ENCODE results near the gene SOWAHA. TPM values are rescaled to one million over a fixed set of nuclear protein-coding genes. Genes with fewer than 3 reads are reported as not detected.

Gene SOWAHA
- total and polyA plus RNA-seq, 10 of the 15 experiments (the other 5 are each of a cell fraction or from before 2014, with no cell fraction given) = 0.02 to 0.37 (median 0.05) TPM; not detected in 4

DNA sequence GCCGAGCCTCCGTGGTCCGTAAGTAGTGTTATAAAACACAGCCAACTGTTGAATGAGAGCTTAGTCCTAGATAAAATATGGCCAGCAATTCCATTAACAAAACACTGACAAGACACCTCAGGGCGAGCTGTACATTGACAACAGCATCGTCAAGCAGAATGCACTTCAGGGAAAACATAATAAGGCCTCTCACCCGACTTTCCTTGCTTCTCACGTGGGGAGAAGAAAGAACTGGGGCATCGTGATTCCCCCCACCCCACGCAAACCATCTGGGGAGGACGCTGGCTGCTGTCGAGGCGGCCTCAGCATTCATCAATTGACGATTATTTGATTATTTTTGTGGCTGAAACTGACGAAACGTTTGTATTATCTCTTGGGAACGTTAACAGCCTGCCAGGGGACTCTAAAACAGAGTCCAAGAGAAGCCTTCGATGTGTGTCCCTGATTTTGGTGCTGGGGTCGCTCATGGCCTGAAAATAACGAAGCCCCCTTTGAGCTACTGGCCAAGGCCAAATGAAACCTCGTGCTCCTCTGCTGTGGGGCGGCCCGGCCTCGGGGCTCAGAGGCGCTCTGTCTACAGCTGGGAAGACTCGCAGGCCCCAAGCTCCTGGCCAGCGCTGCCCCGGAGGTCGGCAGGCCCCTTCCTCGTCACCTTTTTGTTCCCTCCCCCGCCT is 52.7 kb downstream of the SOWAHA start:
- H3K4me2 ChIP-seq (ENCODE audit: control insufficient read depth, insufficient read depth) = peak overlapping the region; percentile 78
- H3K36me3 ChIP-seq (ENCODE audit: control insufficient read depth in 2 of 2, insufficient read depth in 2 of 2, low read length in 1 of 2) = peaks cover 1 to 12% of the 10 kb centered on the region in 2 experiments; a peak in 2 of 4 replicates
- peak overlapping the region; percentile 82 for H2AFZ ChIP-seq (ENCODE audit: control insufficient read depth, low read depth, low read length)
- intact Hi-C loops (cut with micrococcal nuclease; ENCODE audit: unreplicated experiment) (loop anchor here (2.0 to 5.0 kb wide), 2 partner anchors 35 to 204 kb away; partner anchors contain the start of gene SHROOM1), in situ Hi-C loops (cut with MboI) (no loop called here)
- H4K20me1 ChIP-seq (ENCODE audit: control insufficient read depth, insufficient read depth) = no peaks in the 10 kb centered on the region
- CTCF ChIA-PET = interaction anchor here (0.7 to 7.2 kb wide), 11 partner anchors 18 to 686 kb away, joined by 3 to 46 read pairs (median 3); partner anchors contain the start of gene SHROOM1
- peaks cover 3% of the 10 kb centered on the region for H3K4me1 ChIP-seq (ENCODE audit: control insufficient read depth, insufficient read depth, low read length)
- H3K9me3 ChIP-seq (replicated peaks; ENCODE audit: control insufficient read depth, insufficient read depth, low read length) = no peaks in the 10 kb centered on the region
- peak; percentile 60 for ATAC-seq
- peak overlapping the region; percentile 92 for H3K9ac ChIP-seq (ENCODE audit: control insufficient read depth, insufficient read depth, low read length)
- TSS peak; percentile 93 for BruUV-seq (replicated peaks)
- no peak for FAIRE-seq
- peak overlapping the region; percentile 78 for H3K27ac ChIP-seq (ENCODE audit: control insufficient read depth, insufficient read depth)
- SMC1A ChIA-PET (ENCODE audit: uncharacterized antibody, unreplicated experiment) = interaction anchor here (0.5 to 2.1 kb wide), 13 partner anchors 17 to 450 kb away, joined by 3 to 7 read pairs (median 4); partner anchors contain the start of gene SHROOM1
- H3K4me3 ChIP-seq = peak overlapping the region; percentile 85
- POLR2A ChIA-PET = interaction anchor here (0.6 to 0.9 kb wide), 2 partner anchors 35 to 128 kb away, joined by 3 read pairs; partner anchors contain the start of gene SHROOM1
- DNase-seq (ENCODE audit: low read depth, low spot score) = no peak
- no peaks in the 10 kb centered on the region for H3K27me3 ChIP-seq (replicated peaks in 1 of 2; ENCODE audit: control insufficient read depth in 2 of 2, insufficient read depth in 2 of 2, low read length in 1 of 2)
- RAD21 ChIA-PET (ENCODE audit: unreplicated experiment) = interaction anchor here (0.6 to 1.5 kb wide), 7 partner anchors 17 to 479 kb away, joined by 3 to 6 read pairs (median 3); no protein-coding TSS in a partner anchor
- 44% methylated on average over 30 of the region's 30 CpGs for WGBS (ENCODE audit: insufficient coverage, insufficient replicate concordance, low lambda C conversion rate, missing lambda C conversion rate)
- H3K79me2 ChIP-seq (ENCODE audit: control insufficient read depth, insufficient read depth, low read length) = peaks cover 19% of the 10 kb centered on the region
- no peak for TF ChIP-seq STAT3 (IDR thresholded peaks at IDR 0.05; ENCODE audit: low read depth, low read length)
- TF ChIP-seq, protein P1, sequence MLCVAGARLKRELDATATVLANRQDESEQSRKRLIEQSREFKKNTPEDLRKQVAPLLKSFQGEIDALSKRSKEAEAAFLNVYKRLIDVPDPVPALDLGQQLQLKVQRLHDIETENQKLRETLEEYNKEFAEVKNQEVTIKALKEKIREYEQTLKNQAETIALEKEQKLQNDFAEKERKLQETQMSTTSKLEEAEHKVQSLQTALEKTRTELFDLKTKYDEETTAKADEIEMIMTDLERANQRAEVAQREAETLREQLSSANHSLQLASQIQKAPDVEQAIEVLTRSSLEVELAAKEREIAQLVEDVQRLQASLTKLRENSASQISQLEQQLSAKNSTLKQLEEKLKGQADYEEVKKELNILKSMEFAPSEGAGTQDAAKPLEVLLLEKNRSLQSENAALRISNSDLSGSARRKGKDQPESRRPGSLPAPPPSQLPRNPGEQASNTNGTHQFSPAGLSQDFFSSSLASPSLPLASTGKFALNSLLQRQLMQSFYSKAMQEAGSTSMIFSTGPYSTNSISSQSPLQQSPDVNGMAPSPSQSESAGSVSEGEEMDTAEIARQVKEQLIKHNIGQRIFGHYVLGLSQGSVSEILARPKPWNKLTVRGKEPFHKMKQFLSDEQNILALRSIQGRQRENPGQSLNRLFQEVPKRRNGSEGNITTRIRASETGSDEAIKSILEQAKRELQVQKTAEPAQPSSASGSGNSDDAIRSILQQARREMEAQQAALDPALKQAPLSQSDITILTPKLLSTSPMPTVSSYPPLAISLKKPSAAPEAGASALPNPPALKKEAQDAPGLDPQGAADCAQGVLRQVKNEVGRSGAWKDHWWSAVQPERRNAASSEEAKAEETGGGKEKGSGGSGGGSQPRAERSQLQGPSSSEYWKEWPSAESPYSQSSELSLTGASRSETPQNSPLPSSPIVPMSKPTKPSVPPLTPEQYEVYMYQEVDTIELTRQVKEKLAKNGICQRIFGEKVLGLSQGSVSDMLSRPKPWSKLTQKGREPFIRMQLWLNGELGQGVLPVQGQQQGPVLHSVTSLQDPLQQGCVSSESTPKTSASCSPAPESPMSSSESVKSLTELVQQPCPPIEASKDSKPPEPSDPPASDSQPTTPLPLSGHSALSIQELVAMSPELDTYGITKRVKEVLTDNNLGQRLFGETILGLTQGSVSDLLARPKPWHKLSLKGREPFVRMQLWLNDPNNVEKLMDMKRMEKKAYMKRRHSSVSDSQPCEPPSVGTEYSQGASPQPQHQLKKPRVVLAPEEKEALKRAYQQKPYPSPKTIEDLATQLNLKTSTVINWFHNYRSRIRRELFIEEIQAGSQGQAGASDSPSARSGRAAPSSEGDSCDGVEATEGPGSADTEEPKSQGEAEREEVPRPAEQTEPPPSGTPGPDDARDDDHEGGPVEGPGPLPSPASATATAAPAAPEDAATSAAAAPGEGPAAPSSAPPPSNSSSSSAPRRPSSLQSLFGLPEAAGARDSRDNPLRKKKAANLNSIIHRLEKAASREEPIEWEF (IDR thresholded peaks at IDR 0.05; ENCODE audit: insufficient replicate concordance, low read depth, low read length) = no peak
- no peak for TF ChIP-seq SIN3A (IDR thresholded peaks at IDR 0.05; ENCODE audit: low read depth, low read length)
- TF ChIP-seq SUPT20H (IDR thresholded peaks at IDR 0.05; ENCODE audit: borderline replicate concordance, control insufficient read depth, low read depth, low read length) = no peak
- TF ChIP-seq NR2C1 (IDR thresholded peaks at IDR 0.05) = no peak
- TF ChIP-seq, protein P2, sequence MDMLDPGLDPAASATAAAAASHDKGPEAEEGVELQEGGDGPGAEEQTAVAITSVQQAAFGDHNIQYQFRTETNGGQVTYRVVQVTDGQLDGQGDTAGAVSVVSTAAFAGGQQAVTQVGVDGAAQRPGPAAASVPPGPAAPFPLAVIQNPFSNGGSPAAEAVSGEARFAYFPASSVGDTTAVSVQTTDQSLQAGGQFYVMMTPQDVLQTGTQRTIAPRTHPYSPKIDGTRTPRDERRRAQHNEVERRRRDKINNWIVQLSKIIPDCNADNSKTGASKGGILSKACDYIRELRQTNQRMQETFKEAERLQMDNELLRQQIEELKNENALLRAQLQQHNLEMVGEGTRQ (IDR thresholded peaks at IDR 0.05; ENCODE audit: borderline replicate concordance, low read depth, low read length) = no peak
- peak; percentile 55; the same call in 1 of the 2 replicates for TF ChIP-seq GATAD2B (conservative IDR thresholded peaks at IDR 0.05; ENCODE audit: low read depth)
- TF ChIP-seq RFX5 (IDR thresholded peaks at IDR 0.05; ENCODE audit: low read depth, low read length) = no peak
- TF ChIP-seq TARDBP (IDR thresholded peaks at IDR 0.05; ENCODE audit: borderline replicate concordance) = no peak
- TF ChIP-seq, protein P3, sequence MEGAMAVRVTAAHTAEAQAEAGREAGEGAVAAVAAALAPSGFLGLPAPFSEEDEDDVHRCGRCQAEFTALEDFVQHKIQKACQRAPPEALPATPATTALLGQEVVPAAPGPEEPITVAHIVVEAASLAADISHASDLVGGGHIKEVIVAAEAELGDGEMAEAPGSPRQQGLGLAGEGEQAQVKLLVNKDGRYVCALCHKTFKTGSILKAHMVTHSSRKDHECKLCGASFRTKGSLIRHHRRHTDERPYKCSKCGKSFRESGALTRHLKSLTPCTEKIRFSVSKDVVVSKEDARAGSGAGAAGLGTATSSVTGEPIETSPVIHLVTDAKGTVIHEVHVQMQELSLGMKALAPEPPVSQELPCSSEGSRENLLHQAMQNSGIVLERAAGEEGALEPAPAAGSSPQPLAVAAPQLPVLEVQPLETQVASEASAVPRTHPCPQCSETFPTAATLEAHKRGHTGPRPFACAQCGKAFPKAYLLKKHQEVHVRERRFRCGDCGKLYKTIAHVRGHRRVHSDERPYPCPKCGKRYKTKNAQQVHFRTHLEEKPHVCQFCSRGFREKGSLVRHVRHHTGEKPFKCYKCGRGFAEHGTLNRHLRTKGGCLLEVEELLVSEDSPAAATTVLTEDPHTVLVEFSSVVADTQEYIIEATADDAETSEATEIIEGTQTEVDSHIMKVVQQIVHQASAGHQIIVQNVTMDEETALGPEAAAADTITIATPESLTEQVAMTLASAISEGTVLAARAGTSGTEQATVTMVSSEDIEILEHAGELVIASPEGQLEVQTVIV (IDR thresholded peaks at IDR 0.05; ENCODE audit: borderline replicate concordance, partially characterized antibody) = no peak
- no peak for TF ChIP-seq ZSCAN29 (IDR thresholded peaks at IDR 0.05)

Measured in GM12878 (cell line).